ENCODE data around the gene HTR3B.

The HTR3B gene

GRCh38 chr11:113989916-113990315, 85.3 kb downstream of the HTR3B start:
- TF ChIP-seq POLR2AphosphoS5 (IDR thresholded peaks at IDR 0.05; ENCODE audit: low read depth, low read length) (no peak), SIN3A (IDR thresholded peaks at IDR 0.05; ENCODE audit: borderline replicate concordance, insufficient read depth, low read length) (no peak), REST (IDR thresholded peaks at IDR 0.05; ENCODE audit: insufficient read depth in 1 of 2, low read depth in 2 of 2, low read length in 2 of 2) (no peak), FOXP2 (optimal IDR thresholded peaks at IDR 0.05; ENCODE audit: borderline replicate concordance, extremely low read depth, extremely low read length, insufficient read depth) (no peak), TAF1 (IDR thresholded peaks at IDR 0.05; ENCODE audit: borderline replicate concordance, insufficient read depth, low read length) (no peak)

GRCh38 chr11:113991170-113991569, 86.6 kb downstream of the HTR3B start:
- TF ChIP-seq SIN3A (IDR thresholded peaks at IDR 0.05; ENCODE audit: borderline replicate concordance, insufficient read depth, low read length), result no peak
- TF ChIP-seq POLR2AphosphoS5 (IDR thresholded peaks at IDR 0.05; ENCODE audit: low read depth, low read length), result no peak
- TF ChIP-seq TAF1 (IDR thresholded peaks at IDR 0.05; ENCODE audit: borderline replicate concordance, insufficient read depth, low read length), result no peak
- no peak for TF ChIP-seq FOXP2 (optimal IDR thresholded peaks at IDR 0.05; ENCODE audit: borderline replicate concordance, extremely low read depth, extremely low read length, insufficient read depth)
- TF ChIP-seq REST (IDR thresholded peaks at IDR 0.05; ENCODE audit: insufficient read depth in 1 of 2, low read depth in 2 of 2, low read length in 2 of 2), result peak; percentile 95 to 100

- TF ChIP-seq POLR2AphosphoS5 (IDR thresholded peaks at IDR 0.05; ENCODE audit: low read depth, low read length), result no peak
- TF ChIP-seq REST (IDR thresholded peaks at IDR 0.05; ENCODE audit: insufficient read depth in 1 of 2, low read depth in 2 of 2, low read length in 2 of 2), result peak in 1 of 2 experiments; percentile 38; a peak in 1 of 4 replicates
Measured at GRCh38 chr11:113991718-113992458, 87.3 kb downstream of the HTR3B start.

- TF ChIP-seq POLR2AphosphoS5 (IDR thresholded peaks at IDR 0.05; ENCODE audit: low read depth, low read length), result no peak
- no peak for TF ChIP-seq SIN3A (IDR thresholded peaks at IDR 0.05; ENCODE audit: borderline replicate concordance, insufficient read depth, low read length)
- no peak for TF ChIP-seq TAF1 (IDR thresholded peaks at IDR 0.05; ENCODE audit: borderline replicate concordance, insufficient read depth, low read length)
- TF ChIP-seq REST (IDR thresholded peaks at IDR 0.05; ENCODE audit: insufficient read depth in 1 of 2, low read depth in 2 of 2, low read length in 2 of 2), result no peak
- TF ChIP-seq FOXP2 (optimal IDR thresholded peaks at IDR 0.05; ENCODE audit: borderline replicate concordance, extremely low read depth, extremely low read length, insufficient read depth), result no peak
Measured at GRCh38 chr11:113992459-113993110, 88.0 kb downstream of the HTR3B start.
